Neural crest cell (in vitro differentiated cells): Measurements from ENCODE around the gene GGTLC2. TPM values are rescaled to one million over a fixed set of nuclear protein-coding genes. Genes with fewer than 3 reads are reported as not detected.
"Not testable (repeated sequence)": the region's sequence is repeated elsewhere in the genome, so short reads cannot be mapped to it uniquely, and the experiment has no call there.

ENCODE experiments used
- DNase-seq: peaks from one replicate; pipeline ENCODE4 v3.0.0; 2021; ENCODE audit warnings: low read depth, mixed read lengths, low spot score
- H3K27ac Mint-ChIP-seq: one replicate; pipeline ENCODE4 v1.8.0; 2021; ENCODE audit warnings: mild to moderate bottlenecking, mixed read lengths; ENCODE audit not compliant: unreplicated experiment
- H3K27me3 Mint-ChIP-seq: 2 replicates; pipeline ENCODE4 v1.8.0; 2021; ENCODE audit warnings: low read depth, mild to moderate bottlenecking, mixed read lengths
- H3K36me3 Mint-ChIP-seq: 2 replicates; pipeline ENCODE4 v1.8.0; 2021; ENCODE audit warnings: low read depth, mild to moderate bottlenecking, mixed read lengths
- H3K4me1 Mint-ChIP-seq: 2 replicates; pipeline ENCODE4 v1.8.0; 2021; ENCODE audit warnings: mixed read lengths
- H3K4me3 Mint-ChIP-seq: one replicate; pipeline ENCODE4 v1.8.0; 2021; ENCODE audit warnings: mild to moderate bottlenecking, mixed read lengths
- H3K9me3 Mint-ChIP-seq: 2 replicates; pipeline ENCODE4 v1.8.0; 2021; ENCODE audit warnings: mixed read lengths
- CTCF ChIP-seq: fragments of 200-600 bp; sonication (generic); conservative IDR thresholded peaks from 2 replicates; pipeline ENCODE4 v1.5.0; 2021; ENCODE audit warnings: antibody characterized with exemption, mild to moderate bottlenecking
- total RNA-seq: library from RNA; stranded (reverse); gene quantifications from 2 replicates; pipeline ENCODE4 v1.2.1, GENCODE V29; 2021

Gene GGTLC2
- total RNA-seq, 1 donor from 2014 or later: not detected

DNA sequence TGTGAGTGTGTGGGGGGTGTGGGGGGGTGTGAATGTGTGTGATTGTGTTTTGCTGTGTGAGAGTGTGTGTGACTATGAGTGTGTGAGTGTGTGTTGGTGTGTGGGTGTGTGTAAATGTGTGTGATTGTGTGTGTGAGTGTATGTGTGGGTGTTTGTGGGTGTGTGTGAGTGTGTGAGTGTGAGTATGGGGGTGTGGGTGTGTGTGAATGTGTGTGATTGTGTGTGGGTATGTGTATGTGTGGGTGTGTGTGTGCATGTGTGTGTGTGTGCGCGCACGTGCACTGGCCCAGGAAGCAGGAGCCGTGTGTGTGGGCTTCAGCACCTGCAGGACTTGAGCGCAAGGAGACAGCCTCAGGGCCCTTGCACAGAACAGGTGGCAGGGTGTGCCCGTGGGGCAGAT is 8.2 kb downstream of the GGTLC2 start:
- not testable (repeated sequence) for H3K4me3 Mint-ChIP-seq, H3K4me1 Mint-ChIP-seq, H3K27ac Mint-ChIP-seq, DNase-seq, H3K9me3 Mint-ChIP-seq, H3K36me3 Mint-ChIP-seq, H3K27me3 Mint-ChIP-seq

- not testable (repeated sequence) for DNase-seq, H3K9me3 Mint-ChIP-seq, H3K4me1 Mint-ChIP-seq, H3K36me3 Mint-ChIP-seq, H3K27me3 Mint-ChIP-seq, H3K4me3 Mint-ChIP-seq, H3K27ac Mint-ChIP-seq
Measured at GRCh38 chr22:22653677-22654381, 9.4 kb downstream of the GGTLC2 start.

DNA sequence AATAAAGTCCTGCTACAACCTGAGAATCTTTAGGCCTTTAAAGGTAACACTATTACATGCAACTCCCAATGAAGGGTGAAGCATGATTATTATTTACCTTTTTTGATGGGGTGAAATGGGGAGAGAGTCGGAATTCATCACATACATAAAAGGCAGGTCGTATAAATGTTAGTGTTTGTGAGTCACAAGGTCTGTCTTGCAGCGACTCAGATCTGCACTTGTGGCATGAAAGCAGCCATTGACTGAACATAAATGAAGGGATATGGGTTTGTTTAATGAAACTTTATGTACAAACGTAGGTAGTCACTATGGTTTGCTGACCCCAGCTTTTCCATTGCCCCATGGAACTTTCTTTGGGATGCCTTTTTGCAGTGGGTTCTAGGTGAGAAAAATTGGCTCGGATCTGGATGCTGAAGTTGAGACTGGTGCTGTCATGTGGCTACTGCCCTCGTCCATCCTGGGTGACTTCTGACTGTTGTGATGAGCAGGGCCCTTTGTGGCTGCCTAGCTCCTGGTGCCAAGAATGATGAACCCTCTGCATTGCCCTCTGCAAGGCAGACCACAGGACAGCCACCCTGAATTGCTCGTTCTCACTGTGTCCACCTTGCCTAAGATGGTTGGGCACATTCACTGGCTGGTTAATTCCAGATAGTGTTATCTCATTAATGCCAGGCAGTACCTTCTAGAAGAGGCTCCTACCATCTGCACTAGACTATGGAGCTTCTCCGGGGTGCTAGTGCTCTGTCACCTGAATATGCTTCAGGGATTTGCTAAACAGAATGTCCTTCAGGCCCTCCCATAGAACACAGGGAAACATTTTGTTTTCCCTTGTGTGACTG is 11.3 kb downstream of the GGTLC2 start:
- Mint-ChIP-seq H3K9me3 (no peaks in the 10 kb centered on the region), H3K4me1 (peaks cover 6% of the 10 kb centered on the region), H3K27me3 (peaks cover 22% of the 10 kb centered on the region), H3K36me3 (no peaks in the 10 kb centered on the region), H3K27ac (no peak overlapping the region), H3K4me3 (no peak overlapping the region)
- no peak for TF ChIP-seq CTCF
- no peak for DNase-seq

GRCh38 chr22:22657712-22658111 is 13.3 kb downstream of the GGTLC2 start:
- no peak for DNase-seq
- Mint-ChIP-seq H3K4me1 (no peaks in the 10 kb centered on the region), H3K9me3 (no peaks in the 10 kb centered on the region), H3K27me3 (peaks cover 35% of the 10 kb centered on the region), H3K27ac (no peak overlapping the region), H3K36me3 (no peaks in the 10 kb centered on the region), H3K4me3 (no peak overlapping the region)
- TF ChIP-seq CTCF: no peak

DNA sequence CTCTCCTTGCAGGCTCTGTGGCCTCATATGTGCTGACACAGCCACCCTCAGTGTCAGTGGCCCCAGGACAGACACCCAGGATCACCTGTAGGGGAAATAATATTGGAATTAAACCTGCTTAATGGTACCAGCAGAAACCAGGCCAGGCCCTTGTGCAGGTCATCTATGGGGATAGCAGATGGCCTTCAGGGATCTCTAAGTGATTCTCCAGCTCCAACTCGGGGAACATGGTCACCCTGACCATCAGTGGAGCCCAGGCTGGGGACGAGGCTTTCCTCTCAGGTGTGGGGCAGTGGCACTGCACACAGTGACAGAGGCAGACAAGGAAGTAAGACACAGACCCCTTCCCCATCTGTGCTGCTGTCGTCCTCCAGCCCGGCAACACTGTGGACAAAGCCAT is 16.9 kb downstream of the GGTLC2 start:
- Mint-ChIP-seq H3K27me3 (peaks cover 66% of the 10 kb centered on the region), H3K9me3 (no peaks in the 10 kb centered on the region), H3K4me3 (no peak overlapping the region), H3K36me3 (no peaks in the 10 kb centered on the region), H3K27ac (no peak overlapping the region), H3K4me1 (no peaks in the 10 kb centered on the region)
- no peak for DNase-seq
- no peak for TF ChIP-seq CTCF

GRCh38 chr22:22662095-22662494 is 17.7 kb downstream of the GGTLC2 start:
- peaks cover 69% of the 10 kb centered on the region for H3K27me3 Mint-ChIP-seq
- H3K4me3 Mint-ChIP-seq: no peak overlapping the region
- TF ChIP-seq CTCF: no peak
- no peak overlapping the region for H3K27ac Mint-ChIP-seq
- no peak for DNase-seq
- no peaks in the 10 kb centered on the region for H3K36me3 Mint-ChIP-seq
- H3K4me1 Mint-ChIP-seq: no peaks in the 10 kb centered on the region
- no peaks in the 10 kb centered on the region for H3K9me3 Mint-ChIP-seq
